ENCODE results near the gene NOS1AP. TPM values are rescaled to one million over a fixed set of nuclear protein-coding genes. Genes with fewer than 3 reads are reported as not detected.
A peak's percentile ranks its signal among the peaks of the same experiment; 100 is the strongest.

The NOS1AP gene
- polyA plus RNA-seq, 1 experiment, result 0.04 TPM

GRCh38 chr1:162023547-162024501, 45.7 kb upstream of the NOS1AP start, which contains the start of gene OLFML2B:
Gene OLFML2B, minus strand, starts transcription at chr1:162023869. Its CDS starts 439 bp downstream, at chr1:162023430.
- Histone ChIP-seq H3K27ac (ENCODE audit: low read depth, low read length) (peak within 1 kb of the TSS; percentile 31), H3K4me3 (ENCODE audit: low read depth, low read length) (peak within 1 kb of the TSS; percentile 82), H3K9me3 (ENCODE audit: control insufficient read depth, insufficient read depth, low read length) (0 out of 2 replicates have a peak, but pooled peaks cover 2% of the 10 kb centered on the region), H3K27me3 (ENCODE audit: control insufficient read depth, insufficient read depth, low read length) (peaks cover 2% of the 10 kb centered on the region)
- peak; percentile 54 for TF ChIP-seq CTCF (IDR thresholded peaks at IDR 0.05; ENCODE audit: low read depth, low read length)
- CTCF ChIA-PET, result interaction anchor here (0.6 to 7.0 kb wide), 9 partner anchors 11 to 257 kb away, joined by 3 to 72 read pairs (median 4); no protein-coding TSS in a partner anchor
- DNase-seq (ENCODE audit: low read depth, low spot score), result peak; percentile 37
- POLR2A ChIA-PET, result interaction anchor here (0.9 to 1.8 kb wide), 5 partner anchors 10 to 231 kb away, joined by 3 to 8 read pairs (median 5); no protein-coding TSS in a partner anchor

GRCh38 chr1:162025541-162025940, 44.0 kb upstream of the NOS1AP start:
- Histone ChIP-seq H3K27me3 (ENCODE audit: control insufficient read depth, insufficient read depth, low read length) (peaks cover 9% of the 10 kb centered on the region), H3K4me3 (ENCODE audit: low read depth, low read length) (no peak overlapping the region), H3K9me3 (ENCODE audit: control insufficient read depth, insufficient read depth, low read length) (0 out of 2 replicates have a peak, but pooled peaks cover 2% of the 10 kb centered on the region), H3K27ac (ENCODE audit: low read depth, low read length) (no peak overlapping the region)
- ChIA-PET CTCF (interaction anchor here (0.6 to 7.0 kb wide), 4 partner anchors 12 to 853 kb away, joined by 3 to 72 read pairs (median 35); no protein-coding TSS in a partner anchor), POLR2A (no interaction called here)
- no peak for DNase-seq (ENCODE audit: low read depth, low spot score)
- no peak for TF ChIP-seq CTCF (IDR thresholded peaks at IDR 0.05; ENCODE audit: low read depth, low read length)

- no peak overlapping the region for H3K27ac ChIP-seq (ENCODE audit: low read depth, low read length)
- no peak for TF ChIP-seq CTCF (IDR thresholded peaks at IDR 0.05; ENCODE audit: low read depth, low read length)
- no peak for DNase-seq (ENCODE audit: low read depth, low spot score)
- ChIA-PET CTCF (interaction anchor here (0.6 to 7.0 kb wide), 3 partner anchors 10 to 929 kb away, joined by 3 to 72 read pairs (median 67); no protein-coding TSS in a partner anchor), POLR2A (no interaction called here)
- no peak overlapping the region for H3K4me3 ChIP-seq (ENCODE audit: low read depth, low read length)
- peaks cover 16% of the 10 kb centered on the region for H3K27me3 ChIP-seq (ENCODE audit: control insufficient read depth, insufficient read depth, low read length)
- 0 out of 2 replicates have a peak, but pooled peaks cover 2% of the 10 kb centered on the region for H3K9me3 ChIP-seq (ENCODE audit: control insufficient read depth, insufficient read depth, low read length)
These were observed 42.6 kb upstream of the NOS1AP start for GRCh38 chr1:162026881-162027280.

GRCh38 chr1:162028726-162029125, 40.8 kb upstream of the NOS1AP start:
- DNase-seq (ENCODE audit: low read depth, low spot score), result no peak
- Histone ChIP-seq H3K4me3 (ENCODE audit: low read depth, low read length) (no peak overlapping the region), H3K27me3 (ENCODE audit: control insufficient read depth, insufficient read depth, low read length) (peaks cover 24% of the 10 kb centered on the region), H3K27ac (ENCODE audit: low read depth, low read length) (no peak overlapping the region), H3K9me3 (ENCODE audit: control insufficient read depth, insufficient read depth, low read length) (0 out of 2 replicates have a peak, but pooled peaks cover 2% of the 10 kb centered on the region)
- ChIA-PET POLR2A (no interaction called here), CTCF (interaction anchor here (0.6 to 7.0 kb wide), 3 partner anchors 9 to 236 kb away, joined by 3 to 72 read pairs (median 67); no protein-coding TSS in a partner anchor)
- TF ChIP-seq CTCF (IDR thresholded peaks at IDR 0.05; ENCODE audit: low read depth, low read length), result no peak
